NOMO-1 treated with DMSO at 0.1 percent for 48 hours (cell line): Measurements from ENCODE around the gene MLF2.
A peak's percentile ranks its signal among the peaks of the same experiment; 100 is the strongest.
"Not testable (repeated sequence)": the region's sequence is repeated elsewhere in the genome, so short reads cannot be mapped to it uniquely, and the experiment has no call there.

Experiments
- DNase-seq: peaks from one replicate; lab custom pipeline; 2025; ENCODE audit not compliant: unreplicated experiment; lab: John Stamatoyannopoulos, UW

MLF2 gene

DNA sequence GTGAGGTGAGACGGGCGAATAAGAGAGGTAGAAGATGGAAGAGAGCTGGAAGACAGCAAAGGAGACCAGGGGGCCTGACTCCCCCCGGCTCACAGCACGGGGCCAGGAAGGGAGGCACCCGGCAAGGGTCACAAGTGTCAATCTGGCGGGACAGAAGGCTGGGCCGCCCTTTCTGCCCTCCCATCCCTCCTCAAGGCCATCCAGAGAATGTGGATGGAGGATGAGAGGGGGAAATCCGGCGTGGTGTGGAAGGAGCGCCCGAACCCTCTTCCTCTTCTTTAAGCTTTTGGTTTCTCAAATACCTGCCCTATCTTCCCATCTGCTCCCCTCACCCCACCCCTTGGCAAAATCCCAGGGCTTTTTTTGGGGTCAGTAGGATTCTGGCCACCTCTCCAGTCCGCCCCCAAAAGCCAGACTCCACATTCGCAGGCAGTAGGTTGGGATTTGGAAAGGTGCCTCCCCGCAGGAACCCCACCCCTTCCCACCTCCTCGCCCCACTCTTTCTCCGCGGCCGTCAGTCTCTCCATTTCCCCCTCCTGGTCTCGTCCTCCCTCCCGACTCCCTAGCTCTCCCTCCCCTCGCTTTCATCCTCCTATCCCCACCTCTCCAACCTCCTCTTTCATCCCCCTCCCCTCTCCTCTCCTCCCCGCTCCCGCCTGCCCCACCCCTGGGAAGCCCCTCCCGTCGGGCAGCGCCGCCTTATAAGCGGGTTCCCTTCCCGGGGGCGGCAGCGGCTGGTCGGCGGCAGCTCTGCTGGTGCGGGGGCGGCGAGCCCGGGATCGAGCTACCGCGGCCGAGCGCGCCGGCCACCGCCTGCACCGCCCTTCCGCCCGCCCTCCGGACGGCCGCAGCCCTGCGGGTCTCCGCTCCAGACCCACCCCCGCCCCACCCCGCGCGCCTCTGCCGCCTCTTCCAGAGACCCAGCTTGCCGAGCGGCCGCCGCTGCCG is 13.0 kb upstream of the MLF2 start, which contains the start of gene PTMS:
PTMS (plus strand) TSS at position 730 of the 948 bp plus-strand sequence. CDS start 343 bp downstream, outside the sequence.
- DNase-seq, result no peak

DNA sequence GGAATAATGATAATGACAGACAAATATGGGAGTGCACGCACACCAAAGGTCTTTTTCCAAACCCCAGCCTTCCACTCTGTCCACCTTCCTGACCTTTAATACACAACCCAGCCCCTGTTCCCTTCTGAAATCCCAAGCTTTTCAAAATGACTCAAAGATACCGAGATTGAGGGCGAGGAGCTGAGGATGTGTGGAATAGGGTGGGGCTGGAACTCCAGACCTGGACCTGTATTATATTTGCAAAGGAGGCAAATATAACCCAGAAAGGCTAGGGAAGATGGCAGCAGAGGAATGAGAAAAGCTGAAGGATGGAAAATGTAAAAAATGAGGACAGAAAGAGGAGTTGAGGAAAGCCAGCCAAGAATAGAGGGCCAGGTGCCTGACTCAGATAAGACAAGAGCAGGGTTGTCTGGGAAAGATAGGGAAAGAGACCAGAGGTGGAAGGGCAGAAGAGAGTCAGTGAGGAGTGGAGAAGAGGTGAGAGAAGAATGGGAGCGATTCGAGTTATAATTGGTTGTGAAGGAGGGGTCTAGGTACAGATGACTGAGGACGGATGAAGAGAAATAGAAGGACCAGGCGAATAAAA is 12.2 kb upstream of the MLF2 start:
- no peak for DNase-seq

DNA sequence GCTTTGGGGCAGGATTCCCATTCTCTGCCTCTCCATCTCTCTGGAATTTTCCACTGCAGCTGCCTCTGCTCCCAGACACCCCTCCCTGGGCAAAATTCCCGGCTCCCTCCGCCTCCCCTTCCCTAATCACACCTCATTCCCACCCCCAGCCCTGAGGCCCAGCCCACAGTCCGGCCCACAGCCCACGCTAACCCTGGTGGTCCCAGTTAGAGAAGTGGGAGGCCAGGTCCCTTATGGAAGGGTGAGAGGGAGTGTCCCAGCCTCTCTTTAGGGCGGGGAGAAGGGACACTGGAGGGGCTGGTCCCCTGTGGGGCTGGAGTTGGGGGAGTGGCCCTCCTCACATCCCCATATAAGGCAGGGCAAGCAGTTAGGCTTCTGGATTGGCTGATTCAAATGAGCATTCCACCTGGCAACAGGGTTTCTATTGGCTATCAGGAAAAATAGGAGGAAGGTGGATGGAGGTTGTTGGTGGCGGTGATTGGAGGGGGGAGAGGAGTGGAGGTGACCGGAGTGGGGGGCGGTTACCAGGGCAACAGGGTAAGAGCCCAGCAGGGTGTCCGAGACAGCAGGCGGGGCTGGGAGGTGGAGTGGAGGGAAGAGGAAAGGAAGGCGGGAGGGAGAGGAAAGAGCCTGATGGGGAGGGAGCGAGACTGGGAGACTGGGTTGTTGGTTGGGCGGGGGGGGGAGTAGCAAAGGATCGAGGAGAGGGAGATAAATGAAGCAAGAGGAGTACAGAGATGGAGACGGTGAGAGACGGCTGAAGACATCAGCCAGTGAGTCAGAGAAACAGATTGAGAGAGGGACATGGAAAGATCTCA is 11.3 kb upstream of the MLF2 start:
- DNase-seq, result peak; percentile 90

DNA sequence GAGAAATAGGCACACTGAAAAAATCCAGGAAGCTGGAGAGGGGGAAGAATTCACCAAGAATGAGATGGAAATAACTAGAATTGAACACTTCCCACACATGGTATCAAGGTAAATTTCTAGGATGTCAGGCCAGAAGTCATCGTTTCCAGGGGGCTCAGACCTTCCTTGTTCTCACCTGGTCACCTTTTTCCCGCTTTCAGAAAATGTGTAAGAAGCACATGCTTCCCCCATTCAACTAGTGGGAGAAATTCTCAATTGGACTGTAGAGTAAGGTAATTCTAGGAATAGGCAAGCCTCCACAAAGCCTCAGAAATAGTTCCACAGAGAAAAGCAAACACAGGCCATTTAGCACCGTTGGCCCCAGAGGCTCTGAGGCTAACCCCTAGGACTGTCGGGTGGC is 10.4 kb upstream of the MLF2 start:
- no peak for DNase-seq

DNA sequence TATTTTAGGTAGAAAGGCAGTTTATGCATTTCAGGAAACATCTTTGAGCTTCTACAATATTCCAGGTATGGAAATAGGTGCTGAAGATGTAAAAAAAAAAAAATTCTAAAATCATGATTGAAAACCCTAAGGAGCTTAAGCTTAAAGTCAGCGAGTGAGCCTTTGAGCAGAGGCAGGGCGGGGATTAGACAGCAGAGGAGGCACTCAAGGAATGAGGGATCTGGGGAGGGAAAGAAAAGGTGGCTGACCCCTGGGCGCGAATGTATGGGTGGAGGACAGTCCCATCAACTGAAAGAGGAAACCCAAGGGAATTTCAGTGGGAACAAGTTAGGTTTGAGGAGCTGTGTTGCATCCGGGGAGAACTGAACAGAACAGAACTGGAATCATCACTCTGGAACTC is 6.8 kb upstream of the MLF2 start:
- DNase-seq, result no peak

DNA sequence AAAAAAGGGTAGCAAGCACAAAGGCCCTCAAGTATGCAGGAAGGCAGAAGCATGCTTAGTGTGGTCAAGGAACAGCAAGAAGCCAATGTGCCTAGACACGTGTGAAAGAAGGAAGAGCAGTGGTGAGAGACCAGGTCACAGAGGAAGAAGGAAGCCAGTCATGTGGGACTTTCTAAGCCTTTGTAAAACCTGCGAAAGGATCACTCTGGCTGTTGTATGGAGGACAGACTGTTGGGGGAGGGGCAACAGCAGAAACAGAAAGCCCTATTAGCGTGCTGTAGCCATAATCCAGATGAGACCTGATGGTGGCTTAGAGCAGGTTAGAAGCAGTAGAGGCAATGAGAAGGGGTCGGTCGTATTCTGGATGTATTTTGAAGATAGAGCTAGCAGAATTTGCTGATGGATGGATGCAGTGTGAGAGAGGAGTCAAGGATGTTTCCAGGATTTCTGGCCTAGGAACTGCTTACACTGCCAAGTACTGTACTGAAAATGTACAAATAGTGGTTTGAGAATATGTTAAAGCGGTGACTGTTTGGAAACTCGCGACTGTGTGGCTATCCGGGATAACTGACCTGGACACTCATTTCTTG is 5.7 kb upstream of the MLF2 start:
- no peak for DNase-seq

DNA sequence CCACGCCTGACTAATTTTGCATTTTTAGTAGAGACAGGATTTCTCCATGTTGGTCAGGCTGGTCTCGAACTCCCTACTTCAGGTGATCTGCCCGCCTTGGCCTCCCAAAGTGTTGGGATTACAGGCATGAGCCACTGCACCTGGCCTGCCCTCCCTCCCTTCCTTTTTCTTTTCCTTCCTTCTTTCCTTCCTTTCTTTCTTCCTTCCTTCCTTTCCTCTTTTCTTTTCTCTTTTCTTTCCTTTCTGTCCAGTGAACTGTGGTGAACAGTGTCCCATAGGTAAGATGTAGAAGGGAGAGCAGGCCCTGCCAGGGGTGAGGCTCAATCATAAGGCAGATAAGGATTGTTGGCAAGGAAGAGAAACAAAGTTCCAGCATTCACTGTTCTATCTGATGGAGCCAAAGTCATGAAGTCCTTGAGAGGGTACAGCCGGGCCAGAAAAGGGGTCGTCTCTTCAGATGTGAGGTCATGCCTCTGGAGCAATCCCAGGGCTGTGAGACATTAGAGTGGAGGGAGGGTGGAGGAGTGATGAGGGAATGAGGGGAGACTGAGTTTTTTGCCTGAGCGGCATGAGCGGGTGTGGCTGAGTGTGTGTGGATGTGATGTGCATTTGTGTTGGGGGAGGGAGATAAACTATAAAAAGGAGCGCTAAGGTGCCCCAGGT is 4.2 kb upstream of the MLF2 start:
- no peak for DNase-seq

DNA sequence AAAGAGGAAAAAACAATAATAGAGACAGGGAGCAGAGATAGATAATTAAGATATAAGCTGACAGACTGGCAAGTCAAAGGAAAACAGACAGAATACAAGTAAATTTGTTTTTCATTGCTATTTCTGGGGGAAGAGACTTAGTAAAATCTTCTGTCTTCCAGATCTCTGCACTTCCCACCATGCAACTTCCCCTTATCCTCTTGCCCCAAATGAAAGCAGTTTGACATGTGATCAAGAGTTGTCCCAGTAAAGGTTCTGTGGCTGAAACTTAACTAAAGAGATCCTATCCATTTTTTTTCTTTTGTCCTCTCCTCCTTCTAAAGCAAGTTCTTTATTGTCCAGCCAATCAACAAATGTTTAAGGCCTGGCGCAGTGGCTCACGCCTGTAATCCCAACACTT is 1.5 kb upstream of the MLF2 start:
- no peak for DNase-seq

DNA sequence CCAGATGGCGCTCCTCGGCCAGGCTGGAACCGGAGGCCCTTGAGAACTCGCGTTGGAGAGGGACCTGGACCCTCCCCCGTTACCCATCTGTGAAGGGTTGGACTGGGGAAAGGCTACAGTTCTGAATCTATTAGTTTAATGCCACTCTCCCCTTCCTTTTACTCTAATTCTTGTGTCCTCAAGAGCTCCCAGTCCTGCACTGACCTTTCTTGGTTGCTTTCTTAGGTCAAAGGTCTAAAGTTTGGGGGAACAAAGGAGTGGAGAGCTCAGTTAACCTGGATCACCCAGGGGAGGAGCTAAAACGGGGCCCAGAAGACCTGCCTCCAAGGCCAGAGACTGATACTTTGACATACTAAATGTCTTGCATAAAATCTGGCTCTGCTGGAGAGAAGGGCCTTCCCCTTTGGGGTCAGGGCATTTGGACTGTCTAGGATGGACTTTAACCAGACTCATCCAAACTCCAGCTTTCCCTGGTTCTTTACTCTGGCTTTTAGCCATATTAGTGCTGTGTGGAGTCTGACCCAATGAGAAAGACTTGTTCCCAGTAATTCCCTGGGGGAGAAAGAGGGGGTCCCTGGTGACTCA is 923 bp upstream of the MLF2 start:
- no peak for DNase-seq

DNA sequence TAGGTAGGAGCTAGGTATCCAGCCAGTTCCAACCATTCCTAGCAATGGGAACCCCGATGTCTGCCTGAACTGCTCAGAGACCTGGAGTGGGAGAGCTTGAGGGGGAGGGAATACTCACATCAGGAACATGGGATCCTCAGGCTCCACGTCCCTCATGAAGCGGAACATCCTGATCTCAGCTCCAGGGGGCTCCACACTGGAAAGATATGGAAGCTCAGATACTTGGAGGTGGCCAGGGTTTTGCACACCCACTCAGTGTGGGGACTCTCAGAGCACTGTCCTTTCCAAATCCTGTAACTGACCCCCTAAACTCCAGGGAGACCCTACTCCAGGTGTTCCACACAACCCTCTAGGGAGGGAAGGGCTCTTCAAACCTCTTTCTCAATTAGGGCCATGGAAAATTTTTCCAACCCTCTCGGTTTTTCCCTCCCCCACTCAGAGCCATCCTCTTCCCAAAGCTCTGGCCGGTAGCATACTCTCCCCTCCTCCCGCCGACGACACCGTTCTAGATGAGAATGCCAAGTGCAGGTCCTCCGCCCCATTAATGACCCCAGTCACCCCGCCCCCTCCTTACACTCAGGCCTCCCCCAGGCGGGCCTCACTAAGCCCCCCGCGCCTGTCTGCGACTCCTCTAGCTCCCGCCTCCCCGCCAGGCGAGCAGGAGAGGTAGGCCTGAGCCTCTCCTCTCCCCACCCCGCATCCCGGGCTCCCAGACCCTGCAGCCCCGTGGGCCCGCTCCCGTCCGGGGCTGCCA is 597 bp downstream of the MLF2 start:
- DNase-seq, result no peak

DNA sequence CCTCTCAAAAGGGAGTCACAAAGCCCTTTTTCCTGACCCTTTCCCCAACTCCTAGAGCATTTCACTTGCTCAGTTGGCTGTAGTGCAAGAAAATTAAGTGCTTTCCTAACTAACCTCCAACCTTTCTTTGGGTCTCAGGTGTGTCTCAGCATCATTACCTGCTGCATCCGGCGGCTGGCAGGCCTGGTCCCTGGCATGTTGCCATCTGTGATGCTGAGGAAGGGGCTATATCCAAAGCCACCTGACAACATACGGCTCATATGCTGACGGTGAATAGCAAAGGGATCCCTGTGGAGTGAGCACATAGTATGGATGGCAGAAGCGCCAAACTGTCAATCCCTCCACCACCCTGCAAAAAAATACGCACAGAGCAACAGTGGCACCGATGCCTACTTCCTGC is 1.2 kb downstream of the MLF2 start:
- no peak for DNase-seq

DNA sequence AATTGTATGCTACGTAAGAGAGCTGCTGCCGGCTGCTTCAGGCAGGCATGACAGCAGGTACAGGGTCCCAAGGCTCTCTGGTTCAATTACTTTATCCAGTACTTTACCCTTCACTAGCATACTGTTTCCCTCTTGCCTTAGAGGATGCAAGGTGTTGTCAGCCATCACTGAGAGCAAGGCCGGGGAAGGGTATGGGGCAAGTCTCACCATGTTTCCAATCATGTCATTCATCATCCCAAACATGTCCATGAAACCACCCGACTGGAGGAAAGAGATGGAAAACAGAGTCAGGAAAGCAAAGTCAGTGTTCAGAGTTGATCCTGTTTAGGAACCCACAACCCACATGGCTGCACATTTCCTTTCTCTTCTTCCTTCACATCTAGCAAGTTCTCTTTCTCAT is 2.4 kb downstream of the MLF2 start:
- DNase-seq, result no peak

DNA sequence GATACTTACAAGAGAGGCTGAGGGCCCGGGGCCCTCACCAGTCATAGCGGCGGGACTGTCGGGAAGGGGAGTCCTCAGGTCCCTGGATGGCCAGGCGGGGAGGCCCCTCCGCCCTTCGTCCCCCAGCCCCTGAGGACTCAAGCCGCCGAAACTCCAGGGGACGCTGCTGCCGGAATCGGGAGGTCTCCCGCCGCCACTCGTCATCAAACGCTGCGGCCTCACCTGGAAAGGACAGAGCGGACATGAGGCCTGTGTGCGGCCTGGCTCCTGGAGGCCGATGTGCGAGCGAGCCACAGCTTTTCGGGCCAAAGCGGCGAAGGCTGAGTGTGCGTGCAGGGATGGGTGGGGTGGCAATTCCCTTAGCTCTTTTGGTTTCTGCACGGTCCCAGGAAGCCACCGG is 4.2 kb downstream of the MLF2 start:
- DNase-seq, result no peak

DNA sequence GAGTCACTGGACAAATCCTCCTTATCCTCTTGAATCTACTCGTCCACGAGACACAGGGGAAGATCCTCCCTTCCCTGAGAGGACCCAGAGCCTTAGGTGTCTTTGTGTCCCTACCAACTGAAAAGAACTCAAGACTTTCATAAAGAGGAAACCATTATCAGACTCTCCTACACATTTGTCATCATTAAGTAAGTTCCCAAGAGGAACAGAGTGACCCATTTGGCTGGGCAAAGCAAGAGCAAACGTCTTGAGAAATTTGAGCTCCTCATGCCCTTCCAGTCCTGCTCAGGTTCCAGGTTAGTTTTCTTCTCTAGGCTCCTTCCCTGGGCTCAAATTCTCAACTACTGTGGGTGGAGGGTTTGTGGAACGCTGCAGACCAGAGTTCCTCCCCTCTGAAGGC is 5.7 kb downstream of the MLF2 start:
- DNase-seq, result no peak

DNA sequence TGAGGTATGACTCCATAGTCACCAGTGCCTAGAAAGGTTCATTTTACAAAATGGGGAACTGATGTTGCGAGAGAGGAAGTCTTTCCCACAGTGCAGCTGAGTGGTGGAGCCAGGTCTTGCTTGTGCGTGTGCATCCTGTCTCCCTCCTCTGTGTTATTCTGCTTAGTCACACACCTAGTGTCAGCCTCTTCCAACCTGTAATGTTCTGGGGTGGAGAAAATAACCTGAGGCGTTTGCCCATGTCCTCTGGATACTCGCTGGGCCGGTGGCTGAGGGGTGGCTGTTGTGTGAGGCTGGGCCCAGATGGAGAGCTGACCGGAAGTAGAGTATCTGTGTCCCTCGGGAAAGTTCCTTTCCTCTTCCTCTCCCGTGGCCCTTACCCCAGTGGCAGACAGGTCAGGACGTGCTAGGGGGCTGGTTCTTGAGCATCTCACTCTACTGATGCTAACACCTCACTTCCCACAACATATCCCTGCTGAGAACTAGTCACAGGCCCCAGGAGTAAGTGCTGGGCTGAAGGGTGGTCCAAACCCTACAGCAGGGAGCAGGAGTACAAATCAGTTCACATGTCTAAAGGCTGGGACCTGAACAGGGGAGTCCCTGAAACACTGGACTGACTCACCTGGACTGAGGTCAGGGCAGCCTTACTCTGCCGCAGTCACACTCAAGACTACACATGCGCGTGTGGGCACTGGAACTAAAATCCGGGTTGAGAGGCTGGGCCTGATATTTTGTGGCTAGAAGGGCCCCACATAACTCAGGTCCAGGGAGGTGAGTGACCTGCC is 7.0 kb downstream of the MLF2 start:
- DNase-seq, result peak; percentile 96

DNA sequence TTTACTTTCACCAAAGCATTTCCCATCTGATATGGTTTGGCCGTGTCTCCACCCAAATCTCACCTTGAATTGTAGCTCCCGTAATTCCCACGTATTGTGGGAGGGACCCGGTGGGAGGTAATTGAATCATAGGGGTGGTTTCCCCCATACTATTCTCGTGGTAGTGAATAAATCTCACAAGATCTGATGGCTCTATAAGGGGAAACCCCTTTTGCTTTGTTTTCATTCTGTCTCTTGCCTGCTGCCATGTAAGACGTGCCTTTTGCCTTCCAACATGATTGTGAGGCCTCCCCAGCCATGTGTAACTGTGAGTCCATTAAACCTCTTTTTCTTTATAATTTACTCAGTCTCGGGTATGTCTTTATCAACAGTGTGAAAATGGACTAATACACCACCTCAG is 9.6 kb downstream of the MLF2 start:
- not testable (repeated sequence) for DNase-seq

DNA sequence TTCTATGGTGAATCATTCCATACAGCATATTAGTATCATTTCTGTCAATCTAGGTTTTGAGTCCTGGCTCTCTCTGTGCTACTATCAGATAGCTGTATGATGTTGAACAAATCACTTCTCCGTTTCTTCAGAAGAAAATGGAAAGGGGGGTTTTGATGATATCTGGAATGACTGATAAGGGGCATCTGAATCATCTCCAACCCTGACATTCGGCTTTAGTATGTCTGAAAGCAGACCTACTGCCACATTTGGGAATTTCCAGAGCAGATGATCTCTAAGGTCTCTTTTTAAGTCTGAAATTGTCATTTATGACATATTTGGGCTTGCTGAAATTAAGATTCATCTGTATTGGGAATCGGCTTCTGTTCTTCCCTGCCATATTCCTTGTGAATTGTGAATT is 10.1 kb downstream of the MLF2 start:
- no peak for DNase-seq

DNA sequence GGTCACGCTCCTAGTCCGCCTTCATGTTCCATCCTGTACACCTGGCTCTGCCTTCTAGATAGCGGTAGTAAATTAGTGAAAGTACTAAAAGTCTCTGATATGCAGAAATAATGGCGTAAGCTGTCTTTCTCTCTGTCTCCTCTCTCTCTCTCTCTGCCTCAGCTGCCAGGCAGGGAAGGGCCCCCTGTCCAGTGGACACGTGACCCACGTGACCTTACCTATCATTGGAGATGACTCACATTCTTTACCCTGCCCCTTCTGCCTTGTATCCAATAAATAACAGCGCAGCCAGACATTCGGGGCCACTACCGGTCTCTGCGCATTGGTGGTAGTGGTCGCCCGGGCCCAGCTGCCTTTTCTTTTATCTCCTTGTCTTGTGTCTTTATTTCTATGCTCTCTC is 10.9 kb downstream of the MLF2 start:
- not testable (repeated sequence) for DNase-seq

DNA sequence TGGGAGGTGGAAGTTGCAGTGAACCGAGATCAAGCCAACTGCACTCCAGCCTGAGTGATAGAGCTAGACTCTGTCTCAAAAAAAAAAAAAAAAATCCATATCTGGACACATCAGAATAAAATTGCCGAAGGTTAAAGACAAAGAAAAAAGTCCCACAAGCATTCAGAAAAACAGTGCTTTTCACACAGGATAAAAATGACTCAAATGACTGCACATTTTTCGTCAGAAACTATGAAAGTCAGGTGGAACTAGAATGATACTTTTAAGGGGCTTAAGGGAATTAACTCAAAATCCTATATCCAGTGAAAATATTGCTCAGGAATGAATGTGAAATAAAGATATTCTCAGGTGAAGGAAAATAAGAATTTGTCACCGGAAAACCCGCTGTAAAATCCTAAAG is 16.2 kb downstream of the MLF2 start:
- DNase-seq, result no peak
